ENCODE results near the gene ANXA8. TPM values are rescaled to one million over a fixed set of nuclear protein-coding genes. Genes with fewer than 3 reads are reported as not detected.

The ANXA8 gene
- polyA plus RNA-seq, 1 donor from 2014 or later: not detected

DNA sequence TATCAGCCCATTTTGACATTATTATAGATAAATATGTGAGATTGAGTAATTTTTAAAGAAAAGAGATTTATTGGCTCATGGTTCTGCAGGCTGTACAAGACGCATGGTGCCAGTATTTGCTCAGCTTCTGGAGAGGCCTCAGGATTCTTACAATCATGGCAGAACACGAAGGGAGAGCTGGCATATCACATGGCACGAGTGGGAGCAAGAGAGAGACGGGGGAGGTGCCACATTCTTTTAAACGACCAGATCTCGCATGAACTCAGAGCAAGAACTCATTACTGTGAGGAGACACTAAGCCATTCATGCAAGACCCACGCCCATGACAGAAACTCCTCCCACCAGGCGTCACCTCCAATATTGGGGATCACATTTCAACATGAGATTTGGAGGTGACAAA, 59.7 kb downstream of the ANXA8 start (continued):
- TF ChIP-seq, protein P1, sequence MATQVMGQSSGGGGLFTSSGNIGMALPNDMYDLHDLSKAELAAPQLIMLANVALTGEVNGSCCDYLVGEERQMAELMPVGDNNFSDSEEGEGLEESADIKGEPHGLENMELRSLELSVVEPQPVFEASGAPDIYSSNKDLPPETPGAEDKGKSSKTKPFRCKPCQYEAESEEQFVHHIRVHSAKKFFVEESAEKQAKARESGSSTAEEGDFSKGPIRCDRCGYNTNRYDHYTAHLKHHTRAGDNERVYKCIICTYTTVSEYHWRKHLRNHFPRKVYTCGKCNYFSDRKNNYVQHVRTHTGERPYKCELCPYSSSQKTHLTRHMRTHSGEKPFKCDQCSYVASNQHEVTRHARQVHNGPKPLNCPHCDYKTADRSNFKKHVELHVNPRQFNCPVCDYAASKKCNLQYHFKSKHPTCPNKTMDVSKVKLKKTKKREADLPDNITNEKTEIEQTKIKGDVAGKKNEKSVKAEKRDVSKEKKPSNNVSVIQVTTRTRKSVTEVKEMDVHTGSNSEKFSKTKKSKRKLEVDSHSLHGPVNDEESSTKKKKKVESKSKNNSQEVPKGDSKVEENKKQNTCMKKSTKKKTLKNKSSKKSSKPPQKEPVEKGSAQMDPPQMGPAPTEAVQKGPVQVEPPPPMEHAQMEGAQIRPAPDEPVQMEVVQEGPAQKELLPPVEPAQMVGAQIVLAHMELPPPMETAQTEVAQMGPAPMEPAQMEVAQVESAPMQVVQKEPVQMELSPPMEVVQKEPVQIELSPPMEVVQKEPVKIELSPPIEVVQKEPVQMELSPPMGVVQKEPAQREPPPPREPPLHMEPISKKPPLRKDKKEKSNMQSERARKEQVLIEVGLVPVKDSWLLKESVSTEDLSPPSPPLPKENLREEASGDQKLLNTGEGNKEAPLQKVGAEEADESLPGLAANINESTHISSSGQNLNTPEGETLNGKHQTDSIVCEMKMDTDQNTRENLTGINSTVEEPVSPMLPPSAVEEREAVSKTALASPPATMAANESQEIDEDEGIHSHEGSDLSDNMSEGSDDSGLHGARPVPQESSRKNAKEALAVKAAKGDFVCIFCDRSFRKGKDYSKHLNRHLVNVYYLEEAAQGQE (IDR thresholded peaks at IDR 0.05; ENCODE audit: borderline replicate concordance): no peak
- TF ChIP-seq EP300 (conservative IDR thresholded peaks at IDR 0.05; ENCODE audit: poor library complexity, severe bottlenecking): no peak

DNA sequence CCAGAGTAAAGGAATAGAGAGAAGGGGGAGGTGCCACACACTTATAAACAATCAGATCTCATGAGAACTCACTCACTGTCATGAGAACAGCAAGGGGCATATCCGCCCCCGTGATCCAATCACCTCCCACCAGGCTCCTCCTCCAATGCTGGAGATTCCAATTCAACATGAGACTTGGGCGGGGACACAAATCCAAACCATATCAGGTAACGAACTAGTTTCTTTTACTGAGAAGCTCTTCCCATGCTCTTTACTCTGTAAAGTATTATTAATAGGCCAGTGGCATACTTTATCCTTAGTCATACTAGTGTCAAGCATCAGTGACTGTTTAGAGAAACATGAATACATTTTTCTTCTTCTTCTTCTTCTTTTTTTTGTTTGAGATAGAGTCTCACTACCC, 60.4 kb downstream of the ANXA8 start:
- Histone ChIP-seq H3K27me3 (ENCODE audit: insufficient read depth, low read depth, low read length) (no peaks in the 10 kb centered on the region), H3K79me2 (replicated peaks; ENCODE audit: insufficient read depth, low read length) (no peaks in the 10 kb centered on the region), H3F3A (ENCODE audit: insufficient read depth, low read length, poor library complexity, severe bottlenecking) (no peaks in the 10 kb centered on the region), H2AFZ (ENCODE audit: low read depth, low read length) (no peak overlapping the region), H4K20me1 (ENCODE audit: insufficient read depth) (no peaks in the 10 kb centered on the region), H3K27ac (ENCODE audit: low read length) (no peak overlapping the region), H3K4me2 (ENCODE audit: low read length) (no peak overlapping the region), H3K9me3 (ENCODE audit: low read length) (no peaks in the 10 kb centered on the region), H3K9ac (ENCODE audit: low read length) (no peak overlapping the region), H3K36me3 (ENCODE audit: insufficient read depth, low read length) (no peaks in the 10 kb centered on the region), H3K9me2 (ENCODE audit: insufficient read depth, low read length) (no peaks in the 10 kb centered on the region), H3K4me3 (ENCODE audit: low read length) (no peak overlapping the region)
- TF ChIP-seq, protein P1 (IDR thresholded peaks at IDR 0.05; ENCODE audit: borderline replicate concordance): no peak
- TF ChIP-seq TAF1 (IDR thresholded peaks at IDR 0.05; ENCODE audit: low read depth) (no peak), MXI1 (conservative IDR thresholded peaks at IDR 0.05; ENCODE audit: poor library complexity, severe bottlenecking) (no peak), EZH2 (IDR thresholded peaks at IDR 0.05; ENCODE audit: borderline replicate concordance, insufficient read depth, low read length, poor library complexity, severe bottlenecking) (no peak), RAD21 (conservative IDR thresholded peaks at IDR 0.05) (no peak)
- TF ChIP-seq, protein P2, sequence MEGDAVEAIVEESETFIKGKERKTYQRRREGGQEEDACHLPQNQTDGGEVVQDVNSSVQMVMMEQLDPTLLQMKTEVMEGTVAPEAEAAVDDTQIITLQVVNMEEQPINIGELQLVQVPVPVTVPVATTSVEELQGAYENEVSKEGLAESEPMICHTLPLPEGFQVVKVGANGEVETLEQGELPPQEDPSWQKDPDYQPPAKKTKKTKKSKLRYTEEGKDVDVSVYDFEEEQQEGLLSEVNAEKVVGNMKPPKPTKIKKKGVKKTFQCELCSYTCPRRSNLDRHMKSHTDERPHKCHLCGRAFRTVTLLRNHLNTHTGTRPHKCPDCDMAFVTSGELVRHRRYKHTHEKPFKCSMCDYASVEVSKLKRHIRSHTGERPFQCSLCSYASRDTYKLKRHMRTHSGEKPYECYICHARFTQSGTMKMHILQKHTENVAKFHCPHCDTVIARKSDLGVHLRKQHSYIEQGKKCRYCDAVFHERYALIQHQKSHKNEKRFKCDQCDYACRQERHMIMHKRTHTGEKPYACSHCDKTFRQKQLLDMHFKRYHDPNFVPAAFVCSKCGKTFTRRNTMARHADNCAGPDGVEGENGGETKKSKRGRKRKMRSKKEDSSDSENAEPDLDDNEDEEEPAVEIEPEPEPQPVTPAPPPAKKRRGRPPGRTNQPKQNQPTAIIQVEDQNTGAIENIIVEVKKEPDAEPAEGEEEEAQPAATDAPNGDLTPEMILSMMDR (IDR thresholded peaks at IDR 0.05; ENCODE audit: poor library complexity, severe bottlenecking): no peak

Data from neural cell (in vitro differentiated cells).